DMS53 treated with DMSO at 0.1 percent for 48 hours (cell line): ENCODE measurements around the gene COL8A2.
A peak's percentile ranks its signal among the peaks of the same experiment; 100 is the strongest.

Experiments
- DNase-seq: peaks from one replicate; lab custom pipeline; 2025; ENCODE audit not compliant: unreplicated experiment; lab: John Stamatoyannopoulos, UW

The COL8A2 gene

DNA sequence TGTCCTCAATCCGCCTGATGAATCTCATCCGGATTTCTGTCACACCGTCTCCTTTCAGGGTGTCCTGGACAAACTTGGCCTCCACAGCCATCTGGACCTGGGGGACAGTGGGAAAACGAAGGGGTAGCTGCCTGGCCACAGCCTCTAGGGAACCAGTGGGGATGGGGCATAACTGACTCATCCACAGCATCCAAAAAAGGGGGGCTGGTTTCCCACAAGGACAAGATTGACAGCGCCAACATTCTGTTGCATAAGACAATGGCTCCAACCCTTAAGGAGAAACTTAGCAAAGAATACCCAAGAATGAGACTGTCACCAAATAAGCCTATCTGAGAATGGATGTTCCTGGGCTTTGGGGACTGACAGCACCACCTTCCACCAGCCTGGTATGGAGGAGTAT lies 12.2 kb upstream of the COL8A2 start:
- no peak for DNase-seq

DNA sequence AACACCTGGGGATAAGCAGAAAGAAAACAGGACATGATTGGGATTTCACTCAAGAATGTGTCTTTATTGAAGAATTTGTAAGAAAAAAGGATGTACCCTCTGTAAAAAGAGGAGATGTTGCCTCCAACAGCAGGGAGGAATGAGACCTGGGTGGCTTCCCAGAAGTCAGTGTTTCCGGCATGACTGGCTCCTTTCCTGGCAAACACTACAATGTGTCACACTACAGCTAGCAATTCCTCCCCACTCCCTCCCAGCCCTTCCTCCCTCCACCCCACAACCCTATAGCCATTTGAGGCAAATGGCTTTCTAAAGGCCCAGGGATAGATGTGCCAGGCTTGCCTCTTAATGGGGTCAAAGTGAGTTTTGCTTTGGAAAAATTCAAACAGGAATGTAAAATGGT lies 11.5 kb upstream of the COL8A2 start:
- no peak for DNase-seq

DNA sequence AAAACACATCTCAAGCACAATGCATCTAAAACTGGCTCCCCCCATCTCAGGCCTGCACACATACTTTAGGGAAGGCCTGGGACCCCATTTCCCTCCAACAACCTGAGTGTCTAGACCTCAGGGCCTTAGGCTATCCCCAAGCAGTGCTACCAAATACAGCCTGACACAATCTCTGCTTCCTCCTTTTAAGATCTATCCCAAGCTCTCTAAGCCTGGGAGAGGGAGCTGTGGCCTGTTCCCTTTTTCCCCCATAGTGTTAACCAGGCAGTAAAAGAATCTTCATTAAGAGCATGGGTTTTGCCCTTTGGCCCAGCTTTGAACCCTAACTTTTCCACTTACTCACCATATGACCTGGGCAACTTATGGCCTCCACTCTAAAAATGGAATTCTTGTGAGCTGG lies 10.8 kb upstream of the COL8A2 start:
- DNase-seq, result no peak

DNA sequence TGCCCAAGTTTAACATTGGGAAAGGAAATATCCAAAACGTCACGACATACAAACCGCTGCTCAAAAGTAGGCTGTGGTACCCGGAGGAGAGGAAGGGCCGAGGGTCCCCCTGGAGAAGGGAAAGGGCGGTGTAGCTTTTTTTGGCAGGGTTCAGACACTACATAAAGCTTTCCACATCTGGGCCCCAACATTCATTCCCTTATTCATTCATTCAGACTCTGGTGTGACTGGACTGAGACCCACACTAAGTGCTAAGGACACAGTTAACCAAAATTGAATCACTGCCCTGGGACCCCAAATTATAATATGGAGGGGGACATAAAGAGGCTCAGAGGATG lies 10.3 kb upstream of the COL8A2 start:
- DNase-seq, result no peak

DNA sequence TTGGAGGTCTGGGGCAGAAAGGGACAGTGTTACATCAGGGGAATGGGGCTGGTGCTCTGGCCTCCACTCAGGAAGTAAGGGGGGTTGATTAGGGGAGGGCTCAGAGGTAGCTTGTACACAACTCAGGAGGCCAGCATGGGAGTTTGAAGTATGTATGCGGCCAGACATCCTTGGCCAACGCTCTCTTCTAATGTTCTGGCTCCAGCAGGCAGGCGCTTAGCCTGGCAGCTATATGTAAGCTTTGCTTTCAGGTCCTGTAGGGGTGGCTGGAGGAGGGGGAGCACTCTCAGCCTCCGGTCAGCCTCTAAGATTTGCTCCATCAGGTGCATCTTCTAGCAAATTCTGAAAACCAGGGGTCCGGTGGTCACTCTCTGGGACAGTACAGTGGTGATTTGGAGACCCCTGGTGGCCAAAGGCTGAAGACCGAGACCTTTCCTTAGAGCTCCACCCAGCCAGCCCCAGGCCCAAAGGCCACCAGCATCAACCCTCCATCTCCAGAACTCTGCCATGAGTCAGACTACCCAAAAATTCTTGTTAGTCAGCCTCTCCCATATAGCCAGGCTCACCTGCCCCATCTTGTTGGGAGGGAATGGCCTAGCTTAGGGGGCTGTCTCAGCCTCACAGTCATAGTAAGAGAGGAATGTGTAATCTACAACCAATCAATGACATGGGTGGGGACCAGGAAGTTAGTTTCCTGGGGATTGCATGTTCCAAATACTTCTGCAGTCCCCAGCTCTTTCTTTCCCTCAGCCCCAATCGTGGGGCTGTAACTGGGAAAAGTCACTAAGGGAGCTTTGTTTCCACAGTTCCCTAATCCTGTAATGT lies 9.7 kb upstream of the COL8A2 start:
- DNase-seq, result peak; percentile 26

DNA sequence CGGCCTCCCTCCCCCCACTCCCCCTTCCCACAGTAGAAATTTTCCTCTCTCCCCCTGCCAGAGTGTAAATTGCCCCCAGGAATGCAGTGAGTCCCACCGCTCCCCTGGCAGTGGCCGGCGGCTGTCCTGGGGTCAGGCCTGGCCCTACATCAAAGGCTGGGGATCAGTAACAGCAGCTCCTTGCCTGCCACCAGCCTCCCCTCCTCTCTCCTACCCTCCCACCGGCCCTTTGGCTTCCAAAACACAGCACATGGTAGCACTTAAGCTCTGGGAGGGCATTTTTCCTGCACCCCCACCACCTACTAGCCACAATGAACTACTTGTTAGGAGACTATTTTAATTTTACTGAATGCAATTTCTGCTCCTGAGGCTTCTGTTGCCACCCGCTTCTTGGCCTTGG lies 9.0 kb upstream of the COL8A2 start:
- DNase-seq, result no peak

DNA sequence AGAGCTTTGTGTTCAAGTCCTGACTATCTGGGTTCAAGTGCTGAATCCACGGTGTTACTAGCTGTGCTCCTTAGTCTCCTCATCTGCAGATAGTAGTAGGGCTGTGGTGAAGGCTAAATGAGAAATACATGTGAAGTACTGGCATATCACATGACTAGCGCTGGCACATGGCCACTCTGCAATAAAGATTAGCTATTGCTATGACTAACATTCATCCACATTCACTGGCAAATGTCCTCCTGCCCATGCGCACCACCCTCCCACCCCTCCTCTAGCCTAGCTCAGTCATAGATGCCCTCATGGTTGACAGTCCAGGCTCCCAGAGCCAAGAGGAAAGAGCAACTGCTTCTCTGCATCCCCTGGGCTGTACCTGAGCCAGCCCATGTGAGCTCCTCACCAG lies 8.5 kb upstream of the COL8A2 start:
- DNase-seq, result no peak

DNA sequence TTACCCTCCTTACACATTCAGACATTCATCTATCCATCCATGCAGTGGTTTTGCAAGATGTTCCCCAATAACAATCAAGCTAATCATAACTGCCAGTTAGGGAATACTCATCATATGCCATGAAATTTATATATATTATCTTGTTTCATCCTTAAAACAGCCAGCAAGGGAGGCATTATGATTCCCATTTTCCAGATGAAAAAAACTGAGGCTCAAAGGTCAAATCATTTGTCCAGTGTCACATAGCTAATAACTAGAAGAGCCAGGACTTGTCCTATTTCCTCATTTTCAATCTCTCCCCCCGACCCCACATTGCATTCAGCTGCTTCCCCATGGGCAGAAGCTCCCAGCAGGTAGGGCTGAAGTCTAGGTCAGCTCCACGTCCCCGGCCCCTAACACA lies 7.0 kb upstream of the COL8A2 start:
- DNase-seq, result no peak

DNA sequence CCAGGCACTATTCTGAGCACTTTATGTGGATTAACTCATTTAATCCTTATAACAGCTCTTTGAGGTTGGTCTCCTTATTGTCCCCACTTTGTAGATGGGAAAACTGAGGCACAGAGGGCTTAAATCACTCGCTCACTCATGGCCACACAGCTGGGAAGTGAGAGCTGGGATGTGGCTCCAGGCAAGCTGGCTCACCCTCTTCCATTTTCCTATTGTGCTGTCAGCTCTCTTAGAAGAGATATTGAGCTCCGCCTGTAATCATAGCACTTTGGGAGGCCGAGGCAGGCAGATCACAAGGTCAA lies 3.8 kb upstream of the COL8A2 start:
- no peak for DNase-seq

DNA sequence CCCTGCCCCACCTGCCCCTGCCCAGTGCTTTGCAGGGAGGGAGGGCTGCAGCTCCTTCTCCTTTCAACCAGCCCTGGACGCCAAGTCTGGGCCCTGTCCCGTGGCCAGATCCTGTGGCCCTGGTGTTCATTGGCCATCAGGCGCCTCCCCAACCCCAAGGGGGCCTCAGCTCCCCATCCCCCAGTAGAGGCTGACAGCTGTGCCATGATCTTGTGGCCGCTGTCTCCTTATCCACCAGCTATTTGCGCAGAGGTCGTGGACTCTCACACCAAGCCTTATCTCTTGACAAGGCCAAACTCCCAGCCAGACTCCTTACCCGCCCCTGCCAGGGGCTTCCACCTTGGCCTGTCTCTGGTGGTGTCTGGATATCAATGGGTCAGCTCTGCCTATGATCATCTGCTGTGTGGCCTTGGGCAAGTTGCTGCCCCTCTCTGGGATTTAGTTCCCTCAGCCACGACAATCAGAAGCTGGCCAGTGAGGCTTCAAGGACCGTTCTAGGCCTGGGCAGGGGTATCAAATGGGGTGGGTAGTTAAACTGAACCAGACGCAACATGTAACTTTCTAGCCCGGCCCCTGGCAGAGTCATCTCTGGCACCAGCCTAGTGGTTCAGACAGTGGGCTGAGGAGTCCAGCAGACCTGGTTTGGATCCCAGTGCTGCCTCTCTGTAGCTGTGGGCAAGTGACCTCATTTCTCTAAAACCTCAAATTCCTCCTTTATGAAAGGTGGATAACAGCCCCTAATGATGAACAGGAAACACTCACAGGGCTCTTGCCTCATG lies 3.3 kb upstream of the COL8A2 start:
- DNase-seq, result no peak

DNA sequence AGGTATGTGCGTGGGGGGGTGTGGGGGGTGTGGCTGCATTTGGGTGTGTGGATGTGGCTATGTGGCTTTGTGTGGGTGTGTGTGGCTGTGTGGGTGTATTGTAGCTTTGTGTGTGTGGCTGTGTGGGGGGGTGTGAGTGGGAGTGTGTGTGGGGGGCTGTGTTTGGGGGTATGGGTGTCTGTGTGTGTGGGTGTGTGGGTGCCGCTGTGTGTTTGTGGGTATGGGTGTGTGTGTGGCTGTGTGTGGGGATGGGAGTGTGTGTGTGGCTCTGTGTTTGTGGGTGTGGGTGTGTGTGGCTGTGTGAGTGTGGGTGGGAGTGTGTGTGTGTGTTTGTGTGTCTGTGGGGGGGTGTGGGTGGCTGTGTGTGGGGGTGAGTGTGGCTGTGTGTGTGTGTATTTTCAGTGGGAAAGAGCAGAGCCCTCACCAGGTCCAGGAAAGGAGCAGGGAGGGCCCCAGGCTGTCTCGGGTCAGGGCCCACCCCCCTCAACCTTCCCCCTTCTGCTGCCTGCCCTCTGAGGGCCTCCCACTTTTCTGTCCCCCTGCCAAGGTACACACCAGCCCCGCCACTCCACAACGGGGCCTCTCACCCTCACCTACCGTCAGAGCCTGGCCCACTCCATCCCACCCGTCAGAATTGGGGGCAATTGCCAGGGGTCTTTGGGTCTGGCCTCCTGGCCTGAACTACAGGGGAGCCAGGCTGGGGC lies 1.9 kb upstream of the COL8A2 start:
- DNase-seq, result no peak

DNA sequence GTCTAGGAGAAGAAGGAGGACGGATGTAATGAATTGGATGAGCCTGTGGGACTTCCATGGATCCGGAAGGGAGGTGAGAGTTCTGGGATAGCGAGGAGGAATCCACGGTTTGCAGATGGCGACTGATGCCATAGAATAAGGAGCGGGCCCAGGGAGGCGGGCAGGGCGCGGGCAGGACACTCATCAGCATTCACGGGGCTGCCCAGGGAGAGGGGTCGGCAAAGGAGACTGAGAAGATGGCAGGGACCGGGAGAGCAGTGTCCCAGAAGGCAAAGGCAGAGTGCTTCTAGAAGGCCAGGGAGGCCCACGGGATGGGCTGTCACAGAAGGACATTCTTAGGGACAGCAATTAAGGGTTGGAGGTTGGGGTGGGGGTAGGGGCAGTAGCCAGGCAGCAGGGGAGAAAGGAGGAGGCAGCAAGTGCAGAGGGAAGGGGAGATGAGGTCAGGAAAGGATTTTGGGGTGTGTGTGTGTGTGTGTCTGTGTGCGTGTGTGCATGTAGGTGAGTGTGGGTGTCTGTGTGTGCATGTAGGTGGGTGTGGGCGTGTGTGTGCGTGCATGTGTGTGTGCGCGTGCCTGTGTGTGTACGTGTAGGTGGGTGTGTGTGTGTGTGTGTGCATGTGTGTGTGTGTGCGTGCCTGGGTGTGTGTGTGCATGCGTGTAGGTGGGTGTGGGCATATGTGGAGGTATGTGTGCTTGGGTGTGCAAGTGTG lies 1.1 kb upstream of the COL8A2 start:
- no peak for DNase-seq

DNA sequence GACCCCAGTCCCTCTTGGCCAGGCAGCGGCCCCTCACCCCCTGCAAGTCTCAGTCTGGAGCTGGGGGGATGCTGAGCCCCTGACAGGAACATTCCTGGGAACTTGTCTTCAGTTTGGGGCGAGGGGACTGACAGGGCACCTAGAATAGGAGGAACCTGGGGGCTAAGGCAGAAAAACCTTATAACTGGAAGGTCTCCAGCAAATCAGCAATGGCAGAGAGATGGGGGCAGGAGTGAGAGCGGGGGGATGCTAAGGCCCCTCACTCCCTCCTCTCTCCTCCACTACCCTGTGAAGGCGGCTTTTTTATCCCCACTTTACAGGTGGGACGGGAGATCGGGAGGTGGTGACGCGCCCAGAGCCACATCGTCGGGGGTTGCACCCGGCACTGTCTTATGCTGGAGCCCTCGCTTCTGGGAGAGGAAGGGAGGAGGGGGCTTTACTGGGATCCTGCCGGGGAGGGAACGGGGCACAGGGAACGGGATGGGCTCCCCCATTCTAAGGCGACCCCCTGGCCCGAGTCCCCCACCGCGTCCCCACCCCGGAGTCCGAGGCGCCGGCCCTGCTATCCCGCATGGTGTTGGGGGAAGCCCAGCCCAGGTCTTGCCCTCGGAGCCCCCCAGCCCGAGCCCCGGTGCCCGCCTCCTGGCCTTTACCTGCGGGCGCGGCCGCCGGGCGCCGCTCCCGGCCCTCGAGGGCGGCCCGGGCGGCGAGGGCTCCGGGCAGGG lies 456 bp downstream of the COL8A2 start:
- no peak for DNase-seq

DNA sequence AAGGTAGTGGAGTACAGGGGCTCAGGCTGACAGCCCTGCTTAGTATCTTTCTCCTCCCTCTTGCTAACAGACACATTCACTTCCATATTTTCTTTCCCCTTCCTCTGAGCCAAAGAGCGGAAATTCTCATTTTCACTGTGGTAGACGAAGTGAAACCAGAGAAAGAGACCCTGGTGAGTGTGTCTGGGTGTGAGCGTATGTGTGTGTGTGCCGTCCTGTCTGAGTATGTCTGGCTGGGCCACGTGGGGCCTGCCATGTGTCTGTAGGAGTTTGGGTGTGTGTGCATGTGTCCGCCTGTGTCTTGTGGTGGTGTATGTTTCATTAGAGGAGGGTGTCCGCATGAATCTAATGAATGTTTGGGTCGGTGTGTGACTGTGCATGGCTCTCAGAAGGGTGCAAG lies 1.7 kb downstream of the COL8A2 start:
- no peak for DNase-seq

DNA sequence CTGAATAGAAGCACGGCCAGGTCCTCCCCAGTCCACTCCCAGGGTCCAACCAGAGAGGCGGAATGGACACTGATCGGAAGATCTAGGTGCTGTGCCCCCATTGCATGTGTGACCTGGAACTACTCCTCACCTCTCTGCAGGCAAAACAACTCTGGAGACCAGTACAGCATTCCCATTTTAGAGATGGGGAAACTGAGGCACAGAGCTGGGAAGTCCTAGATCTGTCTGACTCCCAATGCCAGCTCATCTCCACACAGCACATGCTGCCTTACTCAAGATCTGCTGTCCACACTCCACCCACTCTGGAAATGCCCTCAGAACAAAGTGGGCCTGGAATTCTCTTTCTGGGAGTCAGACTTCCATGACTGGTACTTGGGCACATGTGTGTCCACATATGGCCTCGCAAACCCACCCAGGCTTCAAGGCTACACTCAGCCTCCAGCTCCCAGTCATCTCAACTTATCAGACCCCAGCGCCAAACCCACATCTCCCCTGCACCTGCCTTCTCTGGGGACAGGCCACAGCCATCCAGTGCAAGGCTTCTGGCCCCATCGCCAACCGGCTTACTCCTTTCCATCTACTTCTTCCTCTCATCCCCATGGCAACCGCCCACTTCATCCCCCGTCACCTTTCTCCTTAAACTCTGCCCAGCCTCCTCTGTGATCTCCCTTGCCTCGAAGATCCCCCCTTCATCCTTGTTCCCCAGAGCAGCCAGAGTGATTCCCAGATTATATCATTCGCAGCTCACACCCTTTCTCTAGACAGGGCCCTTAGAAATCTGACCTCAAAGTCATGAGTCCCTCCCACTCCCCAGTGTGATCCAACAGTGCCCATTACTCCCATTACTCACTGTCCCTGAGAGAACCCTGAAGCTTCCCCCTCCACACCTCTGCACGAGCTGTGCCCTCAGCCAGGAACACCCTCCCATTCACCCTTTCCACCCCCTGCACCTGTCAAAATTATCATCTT lies 2.7 kb downstream of the COL8A2 start:
- DNase-seq, result no peak

DNA sequence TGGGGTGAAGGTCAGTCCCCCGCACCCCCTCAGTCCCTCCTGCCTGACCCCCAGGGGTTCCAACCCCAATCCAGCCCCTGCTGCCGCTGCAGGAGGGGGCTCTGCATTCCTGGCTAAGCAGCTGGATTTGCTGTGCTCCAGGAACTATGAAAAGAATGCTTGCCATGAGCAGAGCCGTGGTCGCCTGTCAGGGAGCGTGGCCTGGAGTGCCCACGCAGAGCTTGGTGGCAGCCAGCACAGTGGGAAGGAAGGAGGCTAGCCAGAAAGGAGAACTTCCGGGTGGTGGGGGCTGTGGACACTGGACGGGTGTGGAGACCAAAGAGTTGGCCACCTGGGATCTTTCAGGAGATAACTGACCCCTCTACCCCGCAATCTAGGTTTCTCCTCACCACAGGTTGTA lies 5.6 kb downstream of the COL8A2 start:
- DNase-seq, result no peak

DNA sequence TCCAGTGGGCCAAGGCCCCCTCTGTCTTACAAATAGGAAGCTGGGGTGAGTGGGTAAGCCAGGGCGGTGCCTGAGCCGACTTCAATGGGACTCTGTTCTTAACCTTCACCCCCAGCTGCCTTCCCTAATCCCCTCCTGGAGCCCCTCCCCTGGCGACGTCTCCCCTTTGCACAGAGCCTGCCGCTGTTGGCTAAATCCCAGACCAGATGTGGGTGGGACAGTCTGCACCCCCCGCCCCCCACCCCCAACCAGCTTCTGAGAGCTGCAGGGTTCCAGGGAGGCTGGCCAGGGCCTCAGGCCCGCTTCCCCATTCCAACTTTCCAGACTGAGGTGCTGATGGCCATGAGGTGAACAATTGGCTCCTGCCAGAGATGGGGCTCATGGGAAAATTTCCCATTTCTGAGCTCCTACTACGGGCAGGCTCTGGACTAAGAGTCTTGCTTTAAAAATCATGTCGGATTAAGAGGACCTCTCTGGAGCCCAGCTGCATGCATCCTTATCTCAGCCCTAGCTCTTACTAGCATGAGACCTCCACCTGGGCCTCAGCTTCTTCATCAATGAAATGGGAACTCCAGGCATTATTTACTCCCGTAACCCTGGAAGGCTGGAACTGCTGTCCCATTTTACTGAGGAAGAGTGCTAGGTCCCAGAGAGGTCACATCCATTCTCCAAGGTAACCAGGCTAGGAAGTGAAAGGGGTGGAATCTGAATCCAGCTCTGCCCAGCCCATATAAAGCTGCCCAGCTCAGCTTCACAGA lies 6.4 kb downstream of the COL8A2 start:
- DNase-seq, result no peak

DNA sequence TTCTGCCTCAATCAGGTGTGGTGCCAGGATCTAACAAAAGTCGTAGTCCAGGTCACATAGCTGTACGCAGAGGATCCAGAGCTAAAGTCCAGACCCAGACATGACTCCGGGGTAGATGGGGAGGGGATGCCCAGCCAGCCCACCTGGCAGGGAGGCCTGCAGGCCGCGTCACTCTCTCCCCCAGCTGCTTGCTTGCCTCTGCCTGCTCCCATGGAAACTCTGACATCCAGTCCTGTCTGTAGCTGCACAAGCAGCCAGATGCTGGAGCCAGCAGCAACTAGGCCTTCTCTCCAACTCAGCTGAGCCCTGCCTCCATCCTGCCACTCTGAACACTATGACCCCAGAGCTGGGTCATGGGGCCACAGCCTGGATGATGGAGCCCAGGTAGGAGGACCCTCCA lies 8.1 kb downstream of the COL8A2 start:
- DNase-seq, result no peak

DNA sequence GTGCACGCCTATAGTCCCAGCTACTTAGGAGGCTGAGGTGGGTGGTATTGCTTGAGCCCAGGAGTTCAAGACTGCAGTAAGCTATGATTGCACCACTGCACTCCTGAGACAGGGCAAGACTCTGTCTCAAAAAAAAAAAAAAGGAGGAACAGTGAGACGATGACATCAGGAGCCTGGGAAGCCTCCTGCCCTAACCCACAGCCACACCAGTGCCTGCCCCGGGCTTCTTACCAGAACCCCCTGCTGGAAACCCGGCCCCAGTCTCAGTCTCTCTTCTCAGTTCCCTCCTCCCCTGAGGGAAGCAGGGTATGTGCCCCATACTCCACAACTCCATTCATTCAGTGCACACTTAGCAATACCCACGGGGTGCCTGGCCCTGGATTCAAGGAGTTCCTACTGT lies 9.1 kb downstream of the COL8A2 start:
- no peak for DNase-seq
